Measurements from ENCODE around the gene ALK. TPM values are rescaled to one million over a fixed set of nuclear protein-coding genes. Genes with fewer than 3 reads are reported as not detected.

Gene ALK
- total and polyA plus RNA-seq, 2 donors (not counting 1 experiment from before 2014, with no cell fraction given) = not detected

DNA sequence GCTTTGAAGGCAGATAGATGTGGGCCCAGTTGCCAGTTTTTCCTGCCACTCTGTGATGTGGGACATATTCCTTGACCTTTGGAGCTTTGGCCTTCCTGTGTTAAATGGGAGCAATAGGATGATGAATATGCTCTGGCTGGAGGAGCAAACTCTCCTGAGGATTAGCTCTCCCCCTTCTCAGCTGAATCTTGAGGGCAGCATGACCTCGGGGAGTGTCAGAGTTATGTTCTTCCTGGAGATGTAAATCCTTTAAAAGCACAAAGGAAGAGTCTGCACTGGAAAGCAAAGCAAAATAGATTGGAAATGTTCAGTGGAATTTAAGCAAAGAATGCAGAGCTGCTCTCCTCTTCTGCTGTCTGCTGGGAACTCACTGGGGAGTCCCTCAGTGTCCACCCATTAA, 160.1 kb downstream of the ALK start:
- POLR2A ChIA-PET = no interaction called here
- H3K9me3 Mint-ChIP-seq (ENCODE audit: insufficient read depth) = no peaks in the 10 kb centered on the region
- no peak overlapping the region for H3K9ac ChIP-seq (ENCODE audit: low read length)
- no peaks in the 10 kb centered on the region for H3K27me3 ChIP-seq (replicated peaks in 1 of 4; ENCODE audit: control extremely low read depth in 1 of 4, control insufficient read depth in 3 of 4, insufficient read depth in 4 of 4, low read length in 3 of 4)
- no CpG with 5 or more reads among the region's 1 CpG for WGBS (ENCODE audit: insufficient coverage)
- H3K4me1 ChIP-seq (ENCODE audit: control insufficient read depth in 2 of 2, insufficient read depth in 2 of 2, low read length in 2 of 2) = no peaks in the 10 kb centered on the region
- H3K36me3 ChIP-seq (replicated peaks in 1 of 2; ENCODE audit: control extremely low read depth in 1 of 2, control insufficient read depth in 1 of 2, extremely low read depth in 1 of 2, insufficient read depth in 2 of 2, low read length in 1 of 2) = no peaks in the 10 kb centered on the region
- intact Hi-C loops (cut with micrococcal nuclease) = no loop called here
- no peak overlapping the region for H3K27ac Mint-ChIP-seq
- CTCF ChIA-PET = no interaction called here
- no peak overlapping the region for H2AFZ ChIP-seq (ENCODE audit: insufficient read depth, low read depth, low read length, poor library complexity, severe bottlenecking)
- no peaks in the 10 kb centered on the region for H4K20me1 ChIP-seq (ENCODE audit: control insufficient read depth, insufficient read depth, low read length, poor library complexity, severe bottlenecking)
- H3K27me3 Mint-ChIP-seq = peaks cover 5% of the 10 kb centered on the region
- TF ChIP-seq CTCF (IDR thresholded peaks at IDR 0.05) (no peak), EZH2 (IDR thresholded peaks at IDR 0.05; ENCODE audit: borderline replicate concordance, insufficient read depth, low read depth, low read length, poor library complexity, severe bottlenecking) (no peak)
- no peaks in the 10 kb centered on the region for H3K4me1 Mint-ChIP-seq
- DNase-seq (no peak), ATAC-seq (ENCODE audit: low read depth) (no peak)
- no peaks in the 10 kb centered on the region for H3K9me3 ChIP-seq (ENCODE audit: control extremely low read depth in 1 of 3, control insufficient read depth in 2 of 3, insufficient read depth in 1 of 3, low read length in 2 of 3)
- H3K4me3 ChIP-seq (ENCODE audit: control extremely low read depth in 1 of 5, extremely low read depth in 1 of 5, insufficient read depth in 1 of 5, low read depth in 2 of 5, low read length in 4 of 5) = no peak overlapping the region
- no peak overlapping the region for H3K4me3 Mint-ChIP-seq
- H3K79me2 ChIP-seq (ENCODE audit: control insufficient read depth, insufficient read depth, low read length) = no peaks in the 10 kb centered on the region
- no peak overlapping the region for H3K27ac ChIP-seq (ENCODE audit: low read length in 2 of 2)
- H3K4me2 ChIP-seq (replicated peaks; ENCODE audit: low read depth, low read length, poor library complexity, severe bottlenecking) = no peak overlapping the region

DNA sequence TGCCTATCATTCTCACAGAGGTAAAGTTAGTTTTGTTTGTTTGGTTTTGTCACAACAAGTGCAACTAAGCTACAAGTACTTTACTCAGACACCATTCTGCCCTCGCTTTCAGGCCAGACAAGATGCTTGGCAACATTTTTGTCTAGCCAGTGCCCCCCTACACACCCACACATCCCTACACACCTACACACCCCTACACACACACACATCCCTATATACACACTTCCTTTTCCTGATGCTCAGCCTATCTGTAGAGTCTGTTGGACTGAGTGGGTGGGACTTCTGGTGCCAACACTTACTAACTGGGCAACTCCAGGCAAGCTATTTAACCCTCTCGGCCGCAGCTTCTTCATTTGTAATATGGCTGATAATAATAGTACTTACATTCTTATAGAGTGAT, 161.4 kb downstream of the ALK start:
- POLR2A ChIA-PET = no interaction called here
- Mint-ChIP-seq H3K27ac (no peak overlapping the region), H3K27me3 (peaks cover 5% of the 10 kb centered on the region), H3K4me3 (no peak overlapping the region), H3K4me1 (no peaks in the 10 kb centered on the region), H3K9me3 (ENCODE audit: insufficient read depth) (no peaks in the 10 kb centered on the region)
- intact Hi-C loops (cut with micrococcal nuclease) = no loop called here
- H3K79me2 ChIP-seq (ENCODE audit: control insufficient read depth, insufficient read depth, low read length) = no peaks in the 10 kb centered on the region
- H2AFZ ChIP-seq (ENCODE audit: insufficient read depth, low read depth, low read length, poor library complexity, severe bottlenecking) = no peak overlapping the region
- no peak overlapping the region for H3K4me2 ChIP-seq (replicated peaks; ENCODE audit: low read depth, low read length, poor library complexity, severe bottlenecking)
- ATAC-seq (ENCODE audit: low read depth) = no peak
- H4K20me1 ChIP-seq (ENCODE audit: control insufficient read depth, insufficient read depth, low read length, poor library complexity, severe bottlenecking) = no peaks in the 10 kb centered on the region
- WGBS (ENCODE audit: insufficient coverage) = no CpG with 5 or more reads among the region's 3 CpGs
- H3K27ac ChIP-seq (ENCODE audit: low read length in 2 of 2) = no peak overlapping the region
- TF ChIP-seq CTCF (IDR thresholded peaks at IDR 0.05) (no peak), EZH2 (IDR thresholded peaks at IDR 0.05; ENCODE audit: borderline replicate concordance, insufficient read depth, low read depth, low read length, poor library complexity, severe bottlenecking) (no peak)
- DNase-seq = no peak
- no peaks in the 10 kb centered on the region for H3K36me3 ChIP-seq (replicated peaks in 1 of 2; ENCODE audit: control extremely low read depth in 1 of 2, control insufficient read depth in 1 of 2, extremely low read depth in 1 of 2, insufficient read depth in 2 of 2, low read length in 1 of 2)
- H3K4me1 ChIP-seq (ENCODE audit: control insufficient read depth in 2 of 2, insufficient read depth in 2 of 2, low read length in 2 of 2) = no peaks in the 10 kb centered on the region
- H3K9ac ChIP-seq (ENCODE audit: low read length) = no peak overlapping the region
- no peaks in the 10 kb centered on the region for H3K27me3 ChIP-seq (replicated peaks in 1 of 4; ENCODE audit: control extremely low read depth in 1 of 4, control insufficient read depth in 3 of 4, insufficient read depth in 4 of 4, low read length in 3 of 4)
- peaks cover 0 to 3% (median 0%) of the 10 kb centered on the region in 3 donors for H3K9me3 ChIP-seq (ENCODE audit: control extremely low read depth in 1 of 3, control insufficient read depth in 2 of 3, insufficient read depth in 1 of 3, low read length in 2 of 3)
- CTCF ChIA-PET = no interaction called here
- H3K4me3 ChIP-seq (ENCODE audit: control extremely low read depth in 1 of 5, extremely low read depth in 1 of 5, insufficient read depth in 1 of 5, low read depth in 2 of 5, low read length in 4 of 5) = no peak overlapping the region
